ENCODE data around the gene RAB40C.

The RAB40C gene

DNA sequence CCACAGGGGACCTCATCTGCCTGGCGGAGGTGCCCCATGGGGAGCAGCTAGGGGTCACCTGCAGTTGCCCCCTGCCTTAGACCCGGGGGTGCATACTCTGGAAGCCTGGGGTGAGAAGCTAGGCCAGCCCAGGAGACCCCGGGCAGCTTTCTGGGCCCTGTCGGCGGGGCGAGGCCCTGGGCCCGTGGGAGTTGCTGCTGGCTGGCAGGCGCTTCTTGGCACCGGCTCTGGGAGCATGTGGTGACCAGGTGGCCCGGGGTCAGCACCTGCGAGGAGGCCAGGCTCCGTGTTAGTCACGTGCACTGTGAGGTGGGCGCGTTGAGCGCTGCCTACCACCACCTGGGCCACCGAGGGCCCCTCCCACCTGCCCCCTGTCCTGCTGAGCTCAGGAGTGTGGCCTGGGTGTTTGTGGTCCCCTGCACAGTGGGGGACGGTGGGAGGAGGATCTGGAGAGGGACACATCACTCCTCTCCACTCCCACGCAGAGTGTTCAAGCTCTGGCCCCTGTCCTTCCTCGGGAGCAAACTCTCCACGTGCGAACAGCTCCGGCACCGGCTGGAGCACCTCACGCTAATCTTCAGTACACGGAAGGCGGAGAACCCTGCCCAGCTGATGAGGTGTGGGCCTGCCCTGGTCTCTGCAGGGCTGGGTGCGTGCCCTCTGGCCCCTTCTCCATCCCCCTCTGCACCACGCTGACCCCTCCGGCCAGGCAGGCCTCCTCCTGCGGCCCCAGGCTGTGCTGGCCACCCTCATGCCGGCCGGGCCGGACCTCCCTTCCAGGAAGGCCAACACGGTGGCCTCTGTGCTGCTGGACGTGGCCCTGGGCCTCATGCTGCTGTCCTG is 14.3 kb upstream of the RAB40C start:
- no peak for DNase-seq

DNA sequence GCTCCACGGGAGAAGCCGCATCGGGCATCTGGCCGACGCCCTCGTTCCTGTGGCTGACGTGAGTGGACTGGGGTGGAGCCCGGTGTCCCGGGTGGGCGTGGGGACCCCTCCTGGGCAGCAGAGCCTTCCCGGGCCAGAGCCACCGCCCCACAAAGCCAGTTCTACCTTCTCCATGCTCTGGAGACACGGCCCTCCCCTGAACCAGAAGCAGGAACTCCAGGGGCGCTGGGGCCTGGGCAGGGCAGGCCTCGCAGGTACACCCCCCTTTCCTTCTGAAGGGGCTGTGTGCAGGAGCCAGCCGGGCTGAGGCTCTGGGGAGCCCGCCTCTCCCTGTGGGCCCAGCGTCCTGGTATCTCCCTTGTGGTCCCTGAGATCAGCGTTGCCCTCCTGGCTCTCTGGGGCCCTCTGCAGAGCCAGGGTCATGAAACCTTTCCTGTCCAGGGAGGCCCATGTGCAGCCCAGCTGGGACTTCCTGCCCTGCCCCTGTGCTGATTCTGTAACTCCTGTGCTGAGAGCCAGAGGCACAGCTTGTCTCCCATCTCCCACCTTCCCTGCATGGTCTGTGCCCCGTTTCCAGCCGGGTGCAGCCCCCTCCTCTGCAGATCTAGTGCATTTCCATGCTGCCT is 13.6 kb upstream of the RAB40C start:
- no peak for DNase-seq

DNA sequence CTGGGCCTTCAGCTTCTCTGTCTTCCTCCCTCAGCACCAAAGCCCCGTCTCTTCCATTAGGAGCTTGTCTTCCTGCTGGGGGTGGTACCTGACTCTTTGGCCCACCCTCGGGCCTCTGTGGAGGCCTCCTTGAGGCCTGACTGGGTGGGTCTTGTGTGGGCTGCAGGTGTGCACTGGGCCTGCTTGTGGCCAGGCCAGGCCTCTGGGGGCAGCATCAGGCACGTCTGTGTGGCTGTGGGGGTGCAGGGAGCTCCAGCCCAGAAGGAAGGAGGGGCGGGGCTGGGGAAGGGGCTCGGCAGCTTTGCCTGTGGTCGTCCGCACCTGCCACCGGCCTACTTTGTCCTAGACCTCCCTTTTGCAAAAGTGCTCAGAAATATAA is 13.1 kb upstream of the RAB40C start:
- DNase-seq = no peak

DNA sequence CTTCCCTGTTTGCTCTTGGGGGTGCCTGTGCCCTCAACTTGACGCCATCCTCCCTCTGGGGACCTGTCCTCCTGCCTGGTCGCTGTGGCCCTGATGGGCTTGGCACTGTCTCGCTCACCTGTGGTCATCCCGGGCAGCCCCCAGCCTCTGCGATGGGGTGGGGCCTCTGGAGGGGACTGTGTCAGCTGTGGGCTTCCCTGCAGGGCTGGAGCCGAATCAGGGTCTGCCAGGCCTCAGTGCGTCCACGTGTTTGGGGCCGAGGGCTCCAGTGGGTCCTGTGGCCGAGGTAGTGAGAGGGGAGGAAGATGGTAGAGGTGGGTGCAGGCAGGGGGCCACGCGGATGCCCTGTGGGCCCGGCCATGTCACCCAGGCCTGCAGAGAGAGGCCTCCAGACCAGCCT is 12.1 kb upstream of the RAB40C start:
- no peak for DNase-seq

DNA sequence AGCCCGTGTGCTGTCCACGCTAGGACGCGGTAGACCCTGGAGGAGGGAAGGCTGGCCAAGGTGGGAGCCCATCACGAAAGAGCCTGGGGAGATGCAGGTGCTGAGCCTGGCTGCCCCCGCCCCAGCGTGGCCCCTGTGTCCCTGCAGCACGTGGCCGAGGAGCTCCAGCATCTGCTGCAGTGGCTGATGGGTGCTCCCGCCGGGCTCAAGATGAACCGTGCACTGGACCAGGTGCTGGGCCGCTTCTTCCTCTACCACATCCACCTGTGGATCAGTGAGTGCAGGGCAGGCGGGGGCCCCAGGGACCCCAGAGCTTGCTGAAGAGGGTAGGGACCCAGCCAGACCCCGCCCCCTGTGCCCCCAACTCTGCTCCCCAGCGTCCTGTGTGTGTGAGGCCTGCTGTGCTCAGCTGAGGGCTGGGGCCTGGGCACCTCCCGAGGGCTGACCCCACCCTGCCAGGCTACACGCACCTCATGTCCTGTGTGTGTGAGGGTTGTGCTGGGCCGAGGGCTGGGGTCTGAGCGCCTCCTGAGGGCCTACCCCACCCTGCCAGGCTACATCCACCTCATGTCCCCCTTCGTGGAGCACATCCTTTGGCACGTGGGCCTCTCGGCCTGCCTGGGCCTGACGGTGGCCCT is 11.5 kb upstream of the RAB40C start:
- no peak for DNase-seq

DNA sequence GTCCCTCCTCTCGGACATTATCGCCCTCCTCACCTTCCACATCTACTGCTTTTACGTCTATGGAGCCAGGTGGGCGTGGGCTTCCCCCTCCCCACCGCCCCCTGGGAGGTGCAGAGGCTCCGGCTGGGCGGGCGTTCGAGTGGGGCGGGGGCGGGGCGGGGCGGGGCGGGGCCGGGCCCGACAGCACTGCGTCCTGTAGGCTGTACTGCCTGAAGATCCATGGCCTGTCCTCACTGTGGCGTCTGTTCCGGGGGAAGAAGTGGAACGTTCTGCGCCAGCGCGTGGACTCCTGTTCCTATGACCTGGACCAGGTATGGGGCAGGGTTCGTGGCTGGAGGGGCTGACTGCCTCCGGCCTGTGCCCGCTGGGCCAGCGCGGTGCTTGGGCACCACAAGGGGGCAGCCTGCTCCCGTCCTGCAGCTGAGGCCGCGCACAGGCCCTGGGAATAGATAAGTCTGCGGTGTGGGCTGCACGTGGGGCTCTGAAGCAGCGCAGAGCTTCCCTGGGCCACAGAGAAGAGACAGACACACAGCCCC is 10.9 kb upstream of the RAB40C start:
- peak; percentile 75 for DNase-seq

DNA sequence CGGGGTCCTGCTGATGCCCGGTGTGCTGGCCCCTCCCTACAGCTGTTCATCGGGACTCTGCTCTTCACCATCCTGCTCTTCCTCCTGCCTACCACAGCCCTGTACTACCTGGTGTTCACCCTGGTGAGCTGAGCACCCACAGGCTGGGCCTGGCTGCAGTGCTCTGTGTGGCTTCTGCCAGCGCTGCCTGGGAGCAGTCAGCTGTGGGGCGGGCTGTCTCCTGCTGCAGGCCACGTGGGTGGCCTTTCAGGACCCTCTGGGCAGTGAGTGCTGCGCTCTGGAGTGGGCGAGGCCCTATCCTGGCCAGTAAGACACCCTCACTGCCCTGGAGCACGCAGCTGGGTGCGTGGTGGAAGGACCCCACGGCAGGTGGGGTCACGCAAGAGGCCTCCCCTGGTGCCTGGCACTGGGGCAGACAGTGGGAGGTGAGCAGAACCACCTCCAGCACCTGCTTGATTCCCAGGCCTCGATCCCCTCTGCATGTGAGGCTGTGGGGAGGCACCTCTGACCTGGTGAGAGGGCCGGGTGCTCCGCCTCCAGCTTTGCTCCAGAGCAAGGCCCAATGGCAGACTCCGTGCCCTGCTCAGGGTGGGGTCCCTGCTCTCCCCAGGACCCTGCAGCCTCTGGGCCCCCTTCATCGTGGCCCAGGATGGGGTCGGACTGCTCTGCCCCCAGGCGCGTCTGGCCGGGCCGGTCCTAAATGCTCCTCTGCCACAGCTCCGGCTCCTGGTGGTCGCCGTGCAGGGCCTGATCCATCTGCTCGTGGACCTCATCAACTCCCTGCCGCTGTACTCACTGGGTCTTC is 9.5 kb upstream of the RAB40C start:
- DNase-seq = no peak

DNA sequence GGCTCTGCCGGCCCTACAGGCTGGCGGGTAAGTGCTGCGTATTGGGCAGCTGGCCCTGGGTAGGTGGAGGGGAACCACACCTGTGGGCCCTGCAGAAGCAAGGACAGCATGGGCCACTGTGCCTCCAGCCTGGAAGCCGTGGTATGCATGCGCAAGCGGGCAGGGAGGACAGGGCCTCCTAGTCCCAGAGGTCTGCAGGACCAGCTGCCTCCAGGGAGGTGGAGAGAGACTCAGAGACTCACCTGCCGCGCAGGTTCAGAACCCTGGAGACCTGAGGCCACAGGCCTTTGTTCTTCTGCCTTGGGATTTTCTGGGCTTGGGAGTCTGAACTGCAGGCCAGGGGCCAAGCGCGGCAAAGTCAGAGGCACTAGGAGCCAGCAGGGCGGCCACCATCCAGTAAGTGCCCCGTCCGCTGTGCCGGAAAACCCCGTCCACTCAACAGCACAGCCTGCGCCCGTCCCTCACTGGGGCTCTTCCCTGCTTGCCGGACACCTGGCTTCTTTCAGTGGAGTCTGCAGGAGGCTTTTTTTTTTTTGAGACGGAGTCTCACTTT is 8.8 kb upstream of the RAB40C start:
- DNase-seq = no peak

DNA sequence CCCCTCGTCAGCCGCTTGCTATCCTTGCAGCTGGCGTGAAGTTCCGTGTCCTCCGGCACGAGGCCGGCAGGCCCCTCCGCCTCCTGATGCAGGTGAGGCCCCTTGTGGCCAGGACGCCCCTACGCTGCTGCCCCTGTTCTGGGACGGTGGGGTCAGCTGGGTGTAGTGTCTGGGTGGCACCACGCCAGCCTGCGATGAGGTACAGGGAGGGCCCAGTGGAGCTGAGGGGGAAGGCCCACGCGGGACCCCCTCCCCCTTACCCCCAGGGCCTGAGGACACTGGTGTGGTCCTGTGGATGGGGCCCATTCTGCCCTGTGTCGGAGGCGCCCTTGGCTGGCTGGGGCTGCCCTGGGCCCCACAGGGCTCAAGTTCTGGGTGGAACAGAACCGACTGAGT is 7.7 kb upstream of the RAB40C start:
- no peak for DNase-seq

DNA sequence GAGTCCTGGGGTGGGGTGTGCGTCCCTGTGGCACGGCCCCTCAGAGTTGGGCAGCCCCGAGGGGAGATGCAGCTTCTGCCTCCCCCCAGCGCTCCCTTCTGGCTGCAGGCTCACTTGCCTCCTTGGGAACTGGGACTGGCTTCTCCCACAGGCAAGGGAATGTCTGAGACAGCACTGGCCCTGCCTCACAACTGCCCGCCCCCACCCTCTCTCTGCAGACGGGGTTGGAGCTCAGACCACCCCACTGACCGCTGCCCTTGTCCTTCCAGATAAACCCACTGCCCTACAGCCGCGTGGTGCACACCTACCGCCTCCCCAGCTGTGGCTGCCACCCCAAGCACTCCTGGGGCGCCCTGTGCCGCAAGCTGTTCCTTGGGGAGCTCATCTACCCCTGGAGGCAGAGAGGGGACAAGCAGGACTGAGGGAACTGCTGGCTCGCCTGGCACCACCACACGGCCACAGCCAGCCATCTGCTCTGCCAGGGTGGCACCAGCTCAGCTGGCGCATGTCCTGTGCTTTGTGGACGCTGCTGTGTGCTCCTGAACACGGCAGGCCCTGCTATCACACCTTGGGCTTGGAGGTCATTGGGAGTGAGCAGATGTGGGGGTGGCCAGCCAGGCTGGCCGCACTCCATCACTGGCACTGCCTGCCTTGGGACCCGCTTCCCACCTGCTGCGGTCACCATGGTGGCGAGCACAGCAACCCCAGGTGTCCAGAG is 7.1 kb upstream of the RAB40C start:
- no peak for DNase-seq

DNA sequence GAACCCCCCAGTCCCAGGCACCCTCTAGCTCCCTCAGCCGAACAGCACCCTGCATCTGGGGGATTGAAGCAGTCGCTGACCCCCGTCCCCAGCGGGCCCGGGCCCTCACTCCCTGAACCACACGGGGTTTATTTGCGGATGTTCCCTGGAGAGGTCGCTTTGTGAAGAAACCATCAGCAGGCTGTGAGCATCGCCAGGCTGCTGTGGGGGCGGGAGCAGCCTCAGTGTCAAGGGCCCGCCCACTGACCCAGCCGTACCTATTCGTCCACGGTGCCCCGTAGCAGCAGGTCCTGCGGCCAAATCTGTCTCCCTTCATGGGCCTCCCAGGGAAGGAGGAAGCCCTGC is 6.4 kb upstream of the RAB40C start:
- DNase-seq = no peak

DNA sequence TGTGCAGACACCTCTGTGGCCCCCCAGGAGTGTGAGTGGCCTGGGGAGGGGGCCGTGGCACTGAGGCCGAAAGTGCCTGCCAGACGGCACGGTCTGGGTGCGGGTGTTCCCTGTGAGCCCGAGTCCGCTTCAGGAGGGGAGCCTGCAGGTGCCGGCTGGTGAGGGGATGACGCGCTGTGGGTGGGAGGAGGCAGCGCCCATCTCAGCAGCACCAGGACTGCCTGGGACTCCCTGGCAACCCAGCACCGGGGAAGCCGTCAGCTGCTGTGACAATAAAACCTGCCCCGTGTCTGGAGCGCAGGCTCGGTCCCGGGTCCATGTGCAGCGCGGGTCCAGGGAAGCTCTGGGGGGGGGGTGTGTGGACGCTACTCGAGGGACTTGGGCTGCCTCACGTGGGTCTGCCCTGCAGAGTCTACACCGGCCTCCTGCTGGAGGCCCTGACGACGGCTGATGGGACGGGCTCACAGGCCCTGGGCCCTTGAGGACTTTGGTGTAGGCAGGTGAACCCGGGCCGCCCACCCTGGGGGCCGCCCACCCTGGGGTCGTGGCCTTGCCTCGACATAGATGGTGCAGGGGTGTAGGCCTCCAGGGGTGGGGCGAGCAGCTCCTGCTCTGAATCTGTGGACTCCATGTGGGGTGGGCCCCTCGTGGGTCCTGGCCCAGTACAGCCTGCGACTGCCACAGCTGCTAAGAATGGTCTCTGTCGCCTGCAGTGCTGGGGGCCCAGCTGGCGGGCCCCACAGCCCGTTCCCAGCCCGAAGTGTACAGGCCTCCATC is 5.9 kb upstream of the RAB40C start:
- no peak for DNase-seq

DNA sequence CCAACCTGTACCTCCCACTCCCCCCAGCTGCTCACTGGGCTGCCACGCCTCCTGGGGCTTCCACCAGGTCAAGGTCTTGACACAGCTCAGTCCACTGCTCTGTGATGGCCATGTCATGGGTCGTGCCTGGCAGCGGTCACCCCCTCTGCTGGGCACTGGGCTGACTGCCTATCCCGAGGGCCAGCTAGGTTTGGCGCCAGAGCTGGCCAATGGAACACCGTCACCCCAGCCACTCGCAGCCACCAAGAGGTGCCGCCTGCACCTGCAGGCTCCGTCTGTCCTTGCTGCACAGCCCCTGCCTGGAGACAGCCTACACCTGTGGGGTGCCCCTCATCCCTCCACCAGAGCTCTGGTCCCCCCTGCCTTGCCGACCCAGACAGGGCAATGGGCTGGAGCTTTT is 4.5 kb upstream of the RAB40C start:
- DNase-seq = no peak

DNA sequence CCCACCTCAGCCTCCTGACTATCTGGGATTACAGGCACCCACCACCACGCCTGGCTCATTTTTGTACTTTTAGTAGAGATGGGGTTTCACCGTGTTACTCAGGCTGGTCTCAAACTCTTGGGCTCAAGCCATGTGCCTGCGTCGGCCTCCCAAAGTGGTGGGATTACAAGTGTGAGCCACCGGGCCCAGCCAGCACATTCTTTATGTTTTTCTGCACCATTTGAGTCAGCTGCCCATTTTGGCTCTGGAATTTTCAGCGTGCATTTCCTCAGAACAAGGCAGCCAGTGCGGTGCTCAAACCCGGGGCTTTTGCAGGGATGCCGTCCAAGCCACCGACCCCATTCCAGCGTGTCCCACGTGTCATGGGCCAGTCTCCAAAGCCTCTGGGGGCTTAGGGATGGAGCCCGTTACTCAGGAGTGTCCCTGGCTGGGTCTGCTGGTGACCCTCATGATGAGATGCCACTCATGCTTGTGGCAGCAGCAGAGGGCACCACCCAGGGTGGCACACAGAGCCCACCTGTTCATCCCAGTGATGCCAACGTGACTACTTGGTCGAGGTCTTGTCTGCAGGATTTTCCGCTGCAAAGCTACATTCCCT is 3.7 kb upstream of the RAB40C start:
- DNase-seq = no peak

DNA sequence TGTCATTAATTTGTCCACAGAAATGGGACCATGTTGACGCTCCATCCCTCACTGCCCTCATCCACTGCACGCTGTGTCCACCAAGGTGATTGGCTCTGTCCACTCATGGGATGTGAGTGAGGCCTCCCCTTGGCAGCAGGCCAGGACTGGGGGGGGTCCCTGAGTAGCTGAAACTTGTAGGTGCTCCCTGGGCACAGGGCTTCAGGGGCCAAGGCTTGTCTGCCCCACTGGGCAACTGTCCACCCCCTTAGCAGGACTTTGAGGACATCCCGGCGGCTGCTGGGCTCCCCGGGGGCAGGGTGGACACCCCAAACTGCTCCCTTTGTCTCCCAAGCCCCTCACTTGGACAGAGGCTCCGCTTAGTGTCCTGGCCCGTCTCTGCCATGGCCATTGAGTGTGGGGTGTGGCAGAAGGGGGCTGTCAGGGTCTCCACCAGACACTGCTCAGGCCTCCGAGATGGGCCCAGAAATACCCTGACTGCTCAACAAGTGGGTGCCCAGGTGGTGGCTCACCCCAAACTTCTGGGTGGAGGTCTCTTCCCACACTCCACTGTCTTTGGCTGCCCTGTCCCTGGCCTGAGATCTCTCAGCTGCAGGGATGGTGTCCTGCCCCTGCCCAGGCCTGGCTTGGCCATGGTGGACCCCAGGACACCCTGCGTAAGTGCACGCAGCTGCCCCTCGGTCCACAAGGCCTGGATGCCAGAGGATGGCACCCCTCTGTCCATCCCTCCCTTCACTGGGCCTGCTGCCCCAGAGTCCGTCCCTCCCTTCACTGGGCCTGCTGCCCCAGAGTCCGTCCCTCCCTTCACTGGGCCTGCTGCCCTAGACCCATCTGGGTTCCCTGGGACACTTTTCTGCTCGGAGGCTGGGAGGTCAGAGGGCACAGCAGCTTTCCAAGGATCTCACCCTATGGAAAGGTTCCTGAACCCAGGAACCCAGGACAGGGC is 2.9 kb upstream of the RAB40C start:
- no peak for DNase-seq

DNA sequence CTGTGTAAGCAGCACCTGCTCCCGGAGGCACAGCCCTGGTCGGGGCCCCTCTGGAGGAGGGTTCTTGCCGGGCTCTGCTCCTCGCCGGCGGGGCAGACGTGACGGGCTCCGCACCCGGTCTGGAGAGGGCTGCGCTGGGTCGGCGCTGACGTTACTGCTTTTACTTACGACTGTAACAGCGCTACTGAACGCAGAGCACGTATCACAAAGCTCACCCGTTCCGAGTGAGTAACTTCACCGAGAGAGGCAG is 1.3 kb upstream of the RAB40C start:
- DNase-seq = peak; percentile 60

DNA sequence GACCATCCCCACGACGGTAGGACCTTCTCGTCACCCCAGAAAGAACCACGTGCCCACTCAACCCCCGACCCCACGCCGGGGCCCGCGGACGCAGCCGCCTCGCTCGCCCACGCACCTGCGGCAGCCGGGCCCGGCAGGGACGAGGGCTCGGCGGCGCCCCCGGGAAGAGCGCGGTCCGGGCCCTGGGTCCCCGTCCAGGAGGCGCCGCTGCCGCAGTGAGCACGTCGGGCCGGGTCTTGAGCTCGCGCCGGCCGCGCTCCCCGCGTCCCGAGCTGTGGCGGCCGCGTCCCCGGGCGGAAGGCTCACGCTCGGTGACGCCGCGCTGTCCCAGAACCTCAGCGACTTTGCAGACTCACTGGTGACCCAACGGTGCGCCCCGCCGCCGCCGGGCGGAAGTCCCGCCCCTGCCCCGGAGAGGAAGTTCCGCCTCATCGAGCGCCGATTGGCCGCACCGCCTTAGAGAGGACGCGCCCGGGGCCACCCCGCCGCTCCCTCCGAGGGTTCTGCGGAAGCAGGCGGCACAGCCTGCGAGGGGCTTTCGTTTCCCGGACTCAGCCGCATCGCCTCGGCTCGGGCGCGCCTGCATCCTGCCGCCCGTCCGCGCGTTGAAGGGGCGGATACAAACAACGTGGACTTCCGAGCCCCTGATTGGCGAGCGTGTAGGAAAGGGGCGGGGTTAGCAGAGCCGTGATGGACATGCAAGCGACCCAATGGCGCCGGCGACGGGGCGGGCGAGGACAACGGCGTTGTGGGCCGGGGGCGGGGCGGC is 793 bp upstream of the RAB40C start:
- peak; percentile 98 for DNase-seq

DNA sequence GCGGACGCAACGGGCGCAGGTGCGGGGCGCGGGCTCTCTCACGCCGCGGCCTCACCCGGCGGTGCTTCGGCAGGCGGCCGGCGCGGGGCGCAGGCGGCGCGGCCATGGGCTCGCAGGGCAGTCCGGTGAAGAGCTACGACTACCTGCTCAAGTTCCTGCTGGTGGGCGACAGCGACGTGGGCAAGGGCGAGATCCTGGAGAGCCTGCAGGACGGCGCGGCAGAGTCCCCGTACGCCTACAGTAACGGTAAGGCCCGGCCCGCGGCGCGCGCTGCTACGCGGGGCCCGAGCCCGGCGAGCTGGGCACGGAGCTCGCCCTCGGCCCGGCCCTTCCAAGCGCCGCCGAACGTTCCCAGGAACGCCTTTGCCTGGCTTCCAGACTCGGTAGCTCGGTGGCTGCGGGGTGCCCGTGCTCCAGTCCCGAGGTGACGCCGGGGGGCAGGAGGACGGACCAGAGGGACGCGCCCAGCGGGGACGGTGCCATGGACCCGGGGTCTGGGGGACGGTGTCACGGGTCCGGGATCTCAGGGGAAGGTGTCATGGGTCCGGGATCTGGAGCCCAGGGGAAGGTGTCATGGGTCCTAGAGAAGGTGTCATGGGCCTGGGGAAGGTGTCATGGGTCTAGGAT is 435 bp downstream of the RAB40C start:
- DNase-seq = no peak

DNA sequence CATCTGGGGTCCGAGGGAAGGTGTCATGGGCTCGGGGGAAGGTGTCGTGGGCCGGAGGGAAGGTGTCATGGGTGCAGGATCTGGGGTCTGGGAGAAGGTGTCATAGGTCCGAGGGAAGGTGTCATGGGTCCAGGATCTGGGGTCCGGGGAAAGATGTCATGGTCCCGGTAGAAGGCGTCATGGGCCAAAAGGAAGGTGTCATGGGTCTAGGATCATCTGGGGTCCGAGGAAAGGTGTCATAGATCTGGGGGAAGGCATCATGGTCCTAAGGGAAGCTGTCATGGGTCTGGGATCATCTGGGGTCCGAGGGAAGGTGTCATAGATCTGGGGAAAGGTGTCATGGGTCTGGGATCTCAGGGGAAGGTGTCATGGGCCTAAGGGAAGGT is 942 bp downstream of the RAB40C start:
- no peak for DNase-seq
